GM18870 (cell line): Measurements from ENCODE around the gene EDRF1.

Experiments
- ATAC-seq: cut with Tn5 transposase; IDR thresholded peaks from one replicate; pipeline ENCODE4 v1.9.1; 2021; ENCODE audit warnings: moderate library complexity; ENCODE audit not compliant: unreplicated experiment

The EDRF1 gene

DNA sequence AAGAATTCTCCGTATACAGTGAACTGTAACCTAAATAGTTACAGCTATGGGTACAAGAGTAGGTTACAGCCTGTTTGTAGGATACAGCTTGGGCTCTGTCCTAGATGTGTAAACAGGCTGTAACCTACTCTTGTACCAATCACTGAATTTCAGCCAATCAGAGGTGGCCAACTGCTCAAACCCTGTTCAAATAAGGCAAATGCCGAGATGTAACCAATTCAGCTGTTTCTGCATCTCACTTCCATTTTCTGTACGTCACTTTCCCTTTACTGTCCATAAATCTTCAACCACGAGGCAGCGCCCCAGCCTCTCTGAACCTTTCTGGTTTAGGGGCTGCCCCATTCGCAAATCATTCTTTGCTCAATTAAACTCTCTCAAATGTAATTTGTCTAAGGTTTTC lies 64.4 kb downstream of the EDRF1 start:
- ATAC-seq, result peak; percentile 89

DNA sequence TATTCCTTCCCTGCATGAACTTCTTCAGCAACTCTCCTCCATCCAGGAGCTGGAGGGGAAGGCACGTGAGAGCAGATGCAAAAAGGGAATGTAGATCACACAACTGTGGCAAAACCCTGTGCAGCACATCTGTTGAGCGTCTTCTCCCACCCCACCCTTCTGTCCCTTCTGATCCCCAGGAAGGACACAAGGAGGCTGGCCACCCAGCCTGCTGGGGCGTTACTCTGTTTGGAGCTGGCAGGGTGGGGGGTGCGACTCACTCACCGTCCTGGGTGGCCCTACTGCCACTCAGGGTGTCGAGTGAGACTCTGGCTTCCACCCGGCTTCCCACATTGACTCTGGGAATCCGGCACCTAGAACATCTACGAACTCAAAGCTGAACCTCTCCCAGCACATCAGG lies 66.3 kb downstream of the EDRF1 start:
- no peak for ATAC-seq

- ATAC-seq, result no peak
Observed at GRCh38 chr10:125788156-125789034, 68.9 kb downstream of the EDRF1 start.

DNA sequence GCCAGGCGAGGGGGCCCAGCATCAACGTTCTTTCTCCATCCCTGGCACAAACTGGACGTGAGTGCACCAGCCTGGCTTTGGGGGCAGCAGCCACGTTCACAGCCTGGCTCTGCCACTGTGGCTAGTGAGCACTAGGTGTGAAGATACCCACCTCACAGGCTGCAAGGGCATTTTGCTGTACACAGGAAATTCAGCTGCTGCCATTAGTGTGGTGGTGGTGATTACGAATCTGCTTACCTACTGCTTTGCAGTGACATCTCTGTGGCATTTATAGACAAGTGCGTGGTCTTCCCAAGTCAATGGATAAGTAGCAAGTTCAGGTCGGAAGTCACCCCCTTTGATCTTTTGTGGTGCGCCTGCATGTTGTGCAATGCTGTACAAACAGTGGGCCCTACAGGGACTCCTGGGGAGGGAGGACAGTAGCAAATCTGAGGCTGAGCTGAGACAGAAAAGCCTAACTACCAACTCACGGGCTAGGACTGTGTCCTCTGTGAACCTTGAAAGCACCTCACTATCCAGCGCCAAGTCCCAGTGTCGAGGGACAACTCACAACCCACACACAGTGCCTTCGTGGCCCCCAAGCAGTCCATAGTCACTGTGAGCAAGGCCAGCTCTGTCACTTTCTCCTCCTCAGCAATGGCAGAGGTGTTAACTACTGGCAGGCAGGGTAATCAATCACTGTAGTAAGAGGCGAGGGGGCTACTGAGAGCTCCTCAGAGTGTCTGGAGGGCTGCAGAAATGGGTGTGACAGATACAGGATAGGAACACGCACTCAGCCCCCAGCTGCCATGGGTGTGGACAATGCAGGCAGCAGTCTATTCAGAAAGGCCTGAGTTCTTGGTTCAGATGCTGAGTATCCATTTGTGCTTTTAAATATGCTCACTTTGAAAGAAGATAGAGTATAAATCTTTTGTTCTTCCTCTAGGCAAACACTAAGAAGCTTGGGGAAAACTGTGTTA lies 73.1 kb downstream of the EDRF1 start:
- ATAC-seq, result no peak

GRCh38 chr10:125795128-125795527 lies 75.6 kb downstream of the EDRF1 start:
- ATAC-seq, result no peak

DNA sequence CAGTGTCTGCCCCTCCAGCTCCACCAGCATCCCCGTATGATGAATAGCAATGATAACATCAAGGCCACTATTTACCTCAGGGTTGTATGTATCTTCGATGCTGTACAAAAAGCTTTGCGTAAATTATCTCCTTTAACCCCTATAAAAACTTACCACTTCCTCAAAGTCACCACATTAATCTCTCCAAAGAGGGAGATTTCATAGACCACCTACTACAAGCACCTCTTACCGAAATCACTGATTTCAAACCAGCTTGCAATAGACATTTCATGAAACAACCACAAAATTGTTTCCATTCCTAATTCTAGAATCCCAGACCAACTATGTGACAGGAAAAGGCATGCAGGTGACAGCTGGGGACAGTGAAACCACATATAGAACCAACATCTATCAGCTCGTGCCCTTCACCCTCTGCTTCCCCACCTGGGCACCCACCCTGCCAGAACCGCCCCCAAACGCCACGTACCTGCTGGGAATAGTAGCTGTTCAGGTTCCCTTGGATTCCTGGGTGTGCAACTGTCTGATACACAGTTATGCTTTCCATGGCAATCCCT lies 76.2 kb downstream of the EDRF1 start:
- ATAC-seq, result no peak

DNA sequence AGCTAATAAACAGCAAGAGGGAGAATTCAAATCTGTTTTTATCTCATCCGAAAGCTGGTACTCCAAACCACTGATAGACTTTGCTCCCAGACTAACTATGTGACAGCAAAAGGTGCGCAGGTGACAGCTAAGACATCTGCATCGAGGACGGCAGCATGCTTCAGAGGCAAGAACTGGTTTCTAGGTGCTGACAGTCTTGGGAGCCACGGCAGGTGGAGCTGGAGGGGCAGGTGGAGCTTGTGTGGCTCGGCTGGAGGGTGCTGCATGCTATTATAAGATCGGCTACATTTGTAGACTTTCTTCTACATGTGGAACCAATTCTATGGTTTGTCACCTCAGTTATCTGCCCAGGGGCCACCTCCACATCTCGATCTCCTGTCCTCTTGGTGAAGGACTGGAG lies 77.9 kb downstream of the EDRF1 start:
- ATAC-seq, result no peak

DNA sequence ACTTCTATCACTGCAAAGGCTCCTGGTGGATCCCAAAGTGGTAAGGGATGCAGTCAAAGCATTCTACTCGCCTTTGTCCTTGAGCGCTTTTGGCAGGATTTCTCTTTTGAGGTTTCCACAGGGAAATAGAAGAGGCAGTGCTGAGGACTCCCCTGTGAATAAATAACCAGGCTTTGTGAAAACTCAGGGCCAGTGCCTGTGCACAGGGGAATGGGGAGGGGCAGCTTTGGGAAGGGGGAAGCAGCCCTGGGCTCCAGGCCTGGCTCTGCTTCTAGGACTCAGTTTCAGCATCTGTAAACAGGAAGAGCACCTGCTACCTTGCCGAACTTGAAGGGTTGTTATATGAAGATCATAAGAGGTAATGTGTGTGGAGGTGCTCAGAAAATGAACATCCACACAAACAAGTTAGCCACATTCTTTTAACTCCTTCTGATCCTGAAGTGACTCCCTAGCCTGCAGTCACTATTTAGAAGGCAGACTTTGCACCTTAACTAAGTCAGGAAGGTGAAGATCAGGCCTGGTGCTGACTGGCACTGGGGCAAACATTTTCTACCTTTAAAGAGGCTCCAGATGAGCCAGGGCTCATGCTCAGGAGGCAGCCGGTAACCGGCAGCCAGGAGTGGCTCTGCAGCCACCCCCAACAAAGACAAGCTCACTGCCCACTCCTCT lies 78.6 kb downstream of the EDRF1 start:
- no peak for ATAC-seq

- ATAC-seq, result no peak
Observed at GRCh38 chr10:125799451-125800182, 80.1 kb downstream of the EDRF1 start.

GRCh38 chr10:125801574-125801973 lies 82.1 kb downstream of the EDRF1 start:
- no peak for ATAC-seq

- no peak for ATAC-seq
Observed at GRCh38 chr10:125802131-125802530, 82.6 kb downstream of the EDRF1 start.

DNA sequence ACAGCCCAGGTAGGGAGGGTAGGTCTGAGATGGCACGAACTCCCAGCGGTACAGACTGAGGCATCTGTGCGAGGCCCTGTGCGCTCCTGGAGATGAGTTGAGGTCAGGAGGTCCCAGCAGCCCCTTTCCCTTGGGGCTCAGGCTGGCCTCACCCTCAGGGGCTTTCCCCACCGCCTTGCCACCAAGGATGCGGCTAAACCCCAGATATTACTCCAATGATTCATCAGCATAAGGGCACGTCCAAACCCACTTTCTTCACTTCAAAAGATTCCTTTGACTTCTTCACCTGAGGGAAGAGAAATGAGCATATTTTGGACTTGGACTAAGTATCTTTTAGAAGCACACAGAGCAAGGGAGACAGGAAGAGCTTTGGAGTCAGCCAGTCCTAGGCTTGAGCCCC lies 83.2 kb downstream of the EDRF1 start:
- no peak for ATAC-seq

- no peak for ATAC-seq
Observed at GRCh38 chr10:125808047-125808446, 88.5 kb downstream of the EDRF1 start.

DNA sequence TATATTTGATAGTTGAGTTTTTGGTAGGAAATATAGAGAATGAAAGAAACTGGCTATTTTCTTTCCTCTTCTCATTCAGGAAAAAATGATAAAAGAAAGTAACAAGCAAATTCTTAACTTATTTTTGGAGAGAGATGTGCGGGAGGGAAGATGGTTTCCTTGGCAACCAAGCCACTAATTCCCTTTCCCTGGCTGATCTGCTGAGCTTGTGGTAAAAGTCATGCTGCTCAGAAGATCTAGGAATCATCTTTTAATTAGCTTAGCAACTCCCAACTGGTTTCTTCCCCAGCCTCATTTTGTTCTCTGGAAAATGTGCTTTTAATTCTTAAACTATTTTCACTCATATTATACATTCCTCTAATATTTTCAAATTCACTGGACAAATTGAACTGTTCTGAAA lies 91.7 kb downstream of the EDRF1 start:
- ATAC-seq, result no peak

DNA sequence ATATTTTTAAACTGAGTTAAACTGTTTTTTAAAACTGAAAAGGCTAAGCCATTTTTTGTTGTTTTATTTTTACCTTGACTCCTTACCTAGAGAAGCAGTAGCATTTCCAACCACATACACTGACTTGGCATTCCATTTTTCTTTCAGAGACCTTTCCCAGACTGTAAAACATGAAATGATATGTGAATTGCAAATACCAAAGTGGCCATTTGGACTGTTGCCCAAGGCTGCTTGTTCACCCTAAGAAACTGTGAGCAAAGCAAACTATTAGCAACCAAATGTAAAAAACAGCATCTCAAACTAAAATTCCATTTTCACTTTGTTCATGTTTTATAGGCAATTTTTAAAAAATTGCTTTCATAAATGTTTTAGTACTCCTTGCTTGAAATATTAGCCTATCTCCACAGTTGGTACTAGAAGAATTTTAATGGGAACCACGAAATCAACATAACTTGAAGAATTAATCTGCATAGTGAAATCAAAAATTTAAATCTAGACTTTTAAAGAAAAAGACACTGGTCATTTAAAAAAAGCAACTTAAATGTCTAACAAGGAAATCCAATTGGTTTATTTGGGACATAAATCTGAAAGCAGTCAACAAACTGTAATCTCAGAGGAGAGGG lies 92.7 kb downstream of the EDRF1 start:
- ATAC-seq, result no peak
